Measurements from ENCODE around the gene MEPCE.

MEPCE gene

DNA sequence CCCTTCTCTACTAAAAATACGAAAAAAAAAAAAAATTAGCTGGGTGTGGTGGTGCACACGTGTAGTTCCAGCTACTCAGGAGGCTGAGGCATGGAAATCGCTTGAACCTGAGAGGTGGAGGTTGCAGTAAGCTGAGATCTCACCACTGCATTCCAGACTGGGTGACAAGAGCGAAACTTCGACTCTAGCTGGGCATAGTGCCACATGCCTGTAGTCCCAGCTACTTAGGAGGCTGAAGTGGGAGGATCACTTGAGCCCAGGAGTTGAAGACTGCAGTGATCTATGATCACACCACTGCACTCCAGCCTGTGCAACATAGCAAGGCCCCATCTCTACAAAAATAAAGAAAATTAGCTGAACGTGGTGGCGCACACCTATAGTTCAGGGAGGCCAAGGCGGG is 35.7 kb downstream of the MEPCE start:
- no peak for DNase-seq

GRCh38 chr7:100465702-100466311 is 36.2 kb downstream of the MEPCE start:
- peak; percentile 25 for DNase-seq

DNA sequence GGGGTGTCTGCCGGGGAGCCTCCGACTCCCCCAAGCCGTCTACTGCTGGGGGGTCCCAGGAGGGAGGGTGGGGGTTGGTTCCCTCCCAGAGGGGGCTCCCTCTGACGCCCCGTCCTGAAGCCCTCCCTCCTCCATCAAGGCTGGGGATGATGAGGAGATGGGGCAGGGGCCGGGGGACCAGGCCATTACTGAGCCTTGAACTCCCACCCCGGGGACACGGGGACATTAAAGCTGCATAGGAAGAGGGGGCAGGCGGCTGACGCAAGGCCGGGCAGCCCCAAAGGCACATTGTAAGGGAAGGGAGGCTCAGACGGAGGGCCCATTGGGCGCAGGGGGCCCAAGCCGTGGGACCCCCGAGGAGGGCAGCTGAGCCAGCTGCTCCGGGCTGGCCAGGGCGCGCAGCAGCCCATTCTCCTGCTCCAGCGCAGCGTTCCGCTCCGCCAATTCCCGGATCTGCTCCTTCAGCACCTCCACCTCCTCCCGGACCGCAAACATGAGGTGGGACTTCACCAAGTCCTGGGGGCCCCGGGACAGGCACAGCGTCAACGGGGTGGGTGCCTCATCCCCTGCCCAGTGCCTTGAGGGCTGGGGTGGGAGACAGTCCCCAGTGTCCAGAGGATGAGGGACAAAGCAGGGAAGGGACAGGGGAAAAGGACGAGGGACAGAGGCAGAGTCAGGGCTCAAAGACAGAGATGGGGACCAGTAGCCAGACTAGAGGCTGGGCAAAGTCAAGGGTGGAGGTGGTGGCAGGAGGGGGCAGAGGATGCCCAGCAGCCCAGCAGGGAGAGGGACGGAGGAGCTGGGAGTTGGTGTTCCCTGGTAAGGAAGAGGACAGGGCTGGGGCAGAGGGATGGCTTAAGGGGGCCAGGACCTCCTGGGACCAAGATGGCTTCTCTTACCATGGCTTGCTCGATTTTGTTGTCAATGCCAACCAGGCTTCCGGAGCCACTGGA is 37.3 kb downstream of the MEPCE start:
- no peak for DNase-seq

GRCh38 chr7:100467638-100468373 is 38.2 kb downstream of the MEPCE start:
- DNase-seq = no peak

- peak; percentile 53 for DNase-seq
These were observed 39.8 kb downstream of the MEPCE start for GRCh38 chr7:100469227-100470044.

- DNase-seq = no peak
These were observed 41.4 kb downstream of the MEPCE start for GRCh38 chr7:100471021-100471420.

DNA sequence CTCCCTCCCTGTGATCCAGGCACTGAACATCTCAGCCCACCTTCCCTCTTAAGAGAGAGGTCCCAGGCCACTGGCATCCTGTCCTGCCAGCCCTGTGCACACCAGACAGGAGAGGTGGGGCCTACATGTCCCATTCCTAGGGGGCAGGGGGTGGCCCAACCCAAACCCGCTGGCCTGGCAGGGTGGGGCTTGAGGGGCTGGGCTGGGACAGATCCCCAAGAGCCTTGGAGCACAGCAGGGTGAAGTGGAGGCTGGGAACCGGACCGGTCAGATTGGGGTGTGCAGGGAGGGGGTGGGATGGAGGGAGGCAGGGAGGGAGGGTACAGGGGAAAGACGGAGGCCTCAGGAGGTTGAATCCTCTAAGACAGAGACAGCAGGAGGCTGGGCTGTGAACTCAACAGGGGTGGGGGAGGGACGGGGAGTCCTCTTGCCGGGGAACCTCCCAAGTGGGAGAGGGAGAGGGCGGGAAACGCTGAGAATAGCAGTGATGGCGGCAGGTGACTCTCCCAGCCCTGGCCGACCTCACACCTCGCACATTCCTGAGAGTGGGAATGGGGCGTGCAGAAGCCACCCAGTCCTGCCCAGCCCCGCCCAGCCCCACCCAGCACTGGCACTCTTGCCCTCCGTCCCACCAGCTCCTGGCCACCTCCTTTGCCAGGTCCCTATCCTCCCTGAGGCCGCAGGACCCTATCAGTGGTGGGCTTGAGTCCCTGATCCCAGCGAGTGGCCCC is 42.7 kb downstream of the MEPCE start:
- DNase-seq = no peak

DNA sequence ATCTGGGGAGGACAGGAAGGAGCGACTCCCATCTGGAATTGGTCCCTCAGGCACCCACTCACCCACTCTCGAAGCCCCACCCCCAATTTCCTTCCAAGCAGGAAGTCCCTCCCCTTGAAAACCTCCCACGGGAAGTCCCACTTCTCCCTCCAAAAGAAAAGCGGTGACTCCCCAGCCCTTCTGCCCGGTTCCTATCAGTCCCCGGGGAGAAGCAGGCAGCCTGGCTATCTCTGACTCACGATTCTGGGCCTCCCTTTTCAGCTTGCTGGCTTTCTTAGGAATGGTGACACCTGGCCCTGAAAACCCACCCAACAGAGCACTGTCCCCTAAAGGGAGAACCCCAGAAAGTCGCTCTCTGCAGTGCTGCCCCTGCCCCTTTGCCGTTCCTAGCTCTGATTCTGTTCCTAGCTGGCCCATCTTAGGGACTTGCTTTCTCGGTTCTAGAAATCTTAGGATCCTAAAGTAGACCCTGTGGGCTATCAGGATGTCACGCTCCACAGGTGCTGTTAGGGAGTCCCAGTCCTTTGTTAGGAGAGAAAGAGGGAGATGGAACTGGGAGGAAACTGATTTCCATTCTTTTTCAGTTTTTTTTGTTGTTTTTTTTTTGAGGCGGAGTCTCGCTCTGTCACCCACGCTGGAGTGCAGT is 43.3 kb downstream of the MEPCE start:
- peak; percentile 2 for DNase-seq

DNA sequence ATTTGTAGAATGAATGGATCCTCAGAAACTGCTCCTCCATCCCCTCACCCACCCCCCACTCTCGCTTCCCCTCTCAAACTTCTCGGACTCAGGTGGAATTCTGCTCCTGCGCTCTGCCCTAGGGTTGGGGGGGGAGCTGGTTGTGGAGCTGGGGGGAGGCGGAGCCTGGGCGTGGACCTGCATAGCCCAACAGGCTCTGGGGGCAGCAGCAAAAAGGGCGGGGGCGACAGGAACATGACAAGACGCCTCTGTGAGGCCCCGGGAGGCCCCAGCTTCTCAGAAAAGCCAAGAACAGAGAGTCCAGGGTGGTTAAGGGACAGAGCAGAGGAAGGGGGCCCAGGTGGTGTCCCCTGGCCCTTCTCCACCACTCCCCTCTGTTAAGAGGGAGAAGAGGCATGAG is 45.9 kb downstream of the MEPCE start:
- DNase-seq = no peak

DNA sequence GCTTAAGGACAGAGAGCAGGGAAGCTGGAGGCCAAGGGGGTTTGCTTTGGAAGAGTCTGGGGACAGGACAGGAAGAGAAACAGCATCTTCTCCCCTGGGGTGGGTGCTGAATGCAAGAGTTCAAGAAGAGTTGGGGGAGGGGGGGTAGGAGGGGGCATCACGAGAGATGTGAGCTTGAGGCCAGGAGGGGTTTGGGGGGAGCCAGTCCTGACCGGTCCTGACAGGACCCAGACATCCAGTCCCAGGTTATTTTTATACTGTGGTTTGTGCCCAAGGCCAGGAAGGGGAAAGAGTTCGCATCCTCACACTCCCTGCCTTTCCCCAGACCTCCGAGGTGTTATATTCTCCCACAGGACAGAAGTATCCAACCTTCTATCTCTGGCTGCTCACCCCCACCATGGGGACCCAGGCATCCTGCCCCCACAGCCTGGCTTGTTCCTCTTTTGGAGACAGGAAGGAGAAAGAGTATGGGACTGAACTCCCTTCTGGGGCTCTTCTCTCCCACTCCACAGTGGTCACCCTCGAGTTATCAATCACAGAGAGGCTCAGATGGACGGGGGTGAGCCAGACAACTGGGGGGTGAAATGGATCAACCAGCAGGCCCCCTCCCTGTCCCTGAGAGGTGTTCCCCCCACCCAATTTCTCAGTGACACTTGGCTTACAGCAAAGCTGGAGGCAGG is 46.6 kb downstream of the MEPCE start:
- peak; percentile 29 for DNase-seq

GRCh38 chr7:100476903-100477870 is 47.6 kb downstream of the MEPCE start:
- no peak for DNase-seq

- no peak for DNase-seq
These were observed 48.2 kb downstream of the MEPCE start for GRCh38 chr7:100477871-100478267.

DNA sequence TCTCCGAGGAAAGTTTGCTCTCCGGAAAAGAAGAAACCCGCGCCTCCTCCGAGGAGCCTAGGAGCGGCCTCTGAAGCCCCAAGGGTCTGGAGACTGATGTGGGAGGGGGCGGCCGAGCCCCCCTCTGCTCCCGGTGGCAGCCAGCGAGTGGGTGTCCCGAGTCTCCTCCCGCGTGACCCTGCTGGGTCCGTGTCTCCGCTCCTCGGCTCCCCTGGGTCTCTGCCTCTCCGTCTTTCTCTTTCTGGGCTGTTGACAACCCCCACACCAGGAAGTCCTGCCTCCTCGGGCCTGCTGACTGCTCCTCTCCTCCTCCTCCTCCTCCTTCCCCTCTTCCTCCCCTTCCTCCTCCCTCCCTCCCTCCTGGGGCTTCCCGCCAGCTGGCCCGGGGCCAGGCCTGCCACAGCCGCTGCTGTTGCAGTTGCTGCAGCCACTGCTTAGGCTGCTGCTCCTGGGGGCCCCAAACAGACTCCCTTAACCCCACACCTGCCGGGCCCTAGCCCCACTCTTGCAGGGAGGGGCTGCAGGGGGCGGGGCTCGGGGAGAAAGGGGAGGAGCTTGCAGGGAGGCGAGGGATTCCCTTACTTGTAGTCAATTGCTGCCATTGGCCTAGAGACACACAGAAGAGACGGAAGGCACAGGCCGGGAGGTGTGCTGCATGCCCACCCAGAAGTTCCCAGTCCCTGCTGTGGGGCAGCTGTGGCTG is 49.5 kb downstream of the MEPCE start, which contains the start of gene TSC22D4:
Gene TSC22D4, minus strand, starts transcription at position 257 of the 703 bp plus-strand sequence. CDS start 1,176 bp downstream, outside the sequence.
- DNase-seq = peak; percentile 96

- DNase-seq = no peak
These were observed 51.8 kb downstream of the MEPCE start for GRCh38 chr7:100481466-100481865.

- no peak for DNase-seq
These were observed 53.1 kb downstream of the MEPCE start for GRCh38 chr7:100482728-100483089.

GRCh38 chr7:100483090-100483721 is 53.6 kb downstream of the MEPCE start:
- DNase-seq = peak; percentile 24

All from MV-4-11 (cell line).